ENCODE data around the gene LACC1.

Gene LACC1

DNA sequence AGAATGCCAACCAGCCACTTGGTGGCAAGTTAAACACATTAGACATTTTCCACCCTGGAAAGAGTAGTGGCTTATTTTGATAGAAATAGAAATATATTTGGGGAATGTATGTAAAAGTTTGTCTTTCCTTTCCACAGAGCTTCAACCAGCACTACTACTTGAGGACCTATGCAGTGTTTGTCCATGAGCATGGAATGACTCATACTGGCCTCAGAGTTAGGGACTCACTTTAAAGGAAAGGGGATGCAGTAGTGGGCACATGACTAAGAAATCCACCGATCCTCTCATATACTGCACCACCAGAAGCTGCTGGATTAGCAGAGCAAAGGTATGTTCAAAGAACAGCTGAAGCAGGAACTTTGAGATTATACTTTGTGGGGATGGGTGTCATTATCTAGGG, 62.6 kb downstream of the LACC1 start:
- no peak for DNase-seq (ENCODE audit: low read depth, low spot score)
